ENCODE measurements around the gene PDGFA. TPM values are rescaled to one million over a fixed set of nuclear protein-coding genes. Genes with fewer than 3 reads are reported as not detected.

Gene PDGFA
- total RNA-seq, 4 donors from 2014 or later, result 5.1 to 13.5 (median 8.5) TPM

DNA sequence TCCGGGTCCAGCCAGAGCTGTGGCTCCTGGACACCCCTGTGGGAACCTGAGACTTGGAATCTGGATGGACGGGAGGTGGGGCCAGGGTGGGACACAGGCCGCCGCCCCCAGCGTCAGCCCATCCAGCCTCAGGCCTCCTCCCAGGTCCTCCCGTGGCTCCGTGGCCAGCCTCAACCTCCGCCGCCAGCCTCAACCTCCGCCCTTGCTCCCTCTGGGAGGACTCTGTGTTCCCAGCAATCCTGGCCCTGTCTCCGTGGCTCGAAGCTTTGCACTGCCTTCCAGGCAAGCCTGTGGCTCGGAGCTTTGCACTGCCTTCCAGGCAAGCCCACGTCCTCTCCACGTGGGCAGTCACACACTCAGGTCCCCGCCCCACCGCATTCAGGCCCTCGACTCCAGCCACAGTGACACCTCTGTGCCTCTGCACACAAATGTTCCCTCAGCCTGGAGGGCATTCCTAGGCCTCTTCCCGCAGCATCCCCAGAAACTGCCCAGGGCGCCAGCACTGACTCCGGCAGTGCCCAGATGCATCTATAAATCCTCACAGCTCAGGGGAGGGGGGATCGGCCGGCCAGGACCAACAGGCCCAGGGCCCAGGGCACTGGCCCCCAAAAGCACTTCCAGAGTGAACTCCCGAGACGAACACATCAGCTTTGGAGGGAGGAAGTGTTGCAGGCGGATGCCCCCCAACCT, 44.7 kb upstream of the PDGFA start:
- no peaks in the 10 kb centered on the region for H3K36me3 ChIP-seq
- WGBS, 2 donors, result 95 to 96% methylated on average over 6 to 9 of the region's 26 CpGs
- peaks cover 0 to 8% (median 3%) of the 10 kb centered on the region in 3 donors for H3K4me1 ChIP-seq
- H3K4me3 ChIP-seq, result no peak overlapping the region
- H3K9me3 ChIP-seq, result no peaks in the 10 kb centered on the region
- DNase-seq, result no peak
- TF ChIP-seq POLR2A (IDR thresholded peaks at IDR 0.05), result no peak
- TF ChIP-seq, protein P1, sequence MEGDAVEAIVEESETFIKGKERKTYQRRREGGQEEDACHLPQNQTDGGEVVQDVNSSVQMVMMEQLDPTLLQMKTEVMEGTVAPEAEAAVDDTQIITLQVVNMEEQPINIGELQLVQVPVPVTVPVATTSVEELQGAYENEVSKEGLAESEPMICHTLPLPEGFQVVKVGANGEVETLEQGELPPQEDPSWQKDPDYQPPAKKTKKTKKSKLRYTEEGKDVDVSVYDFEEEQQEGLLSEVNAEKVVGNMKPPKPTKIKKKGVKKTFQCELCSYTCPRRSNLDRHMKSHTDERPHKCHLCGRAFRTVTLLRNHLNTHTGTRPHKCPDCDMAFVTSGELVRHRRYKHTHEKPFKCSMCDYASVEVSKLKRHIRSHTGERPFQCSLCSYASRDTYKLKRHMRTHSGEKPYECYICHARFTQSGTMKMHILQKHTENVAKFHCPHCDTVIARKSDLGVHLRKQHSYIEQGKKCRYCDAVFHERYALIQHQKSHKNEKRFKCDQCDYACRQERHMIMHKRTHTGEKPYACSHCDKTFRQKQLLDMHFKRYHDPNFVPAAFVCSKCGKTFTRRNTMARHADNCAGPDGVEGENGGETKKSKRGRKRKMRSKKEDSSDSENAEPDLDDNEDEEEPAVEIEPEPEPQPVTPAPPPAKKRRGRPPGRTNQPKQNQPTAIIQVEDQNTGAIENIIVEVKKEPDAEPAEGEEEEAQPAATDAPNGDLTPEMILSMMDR (IDR thresholded peaks at IDR 0.05), result no peak
- intact Hi-C loops (cut with DNase I), result no loop called here
- H3K27me3 ChIP-seq, result no peaks in the 10 kb centered on the region
- H3K27ac ChIP-seq, result no peak overlapping the region

DNA sequence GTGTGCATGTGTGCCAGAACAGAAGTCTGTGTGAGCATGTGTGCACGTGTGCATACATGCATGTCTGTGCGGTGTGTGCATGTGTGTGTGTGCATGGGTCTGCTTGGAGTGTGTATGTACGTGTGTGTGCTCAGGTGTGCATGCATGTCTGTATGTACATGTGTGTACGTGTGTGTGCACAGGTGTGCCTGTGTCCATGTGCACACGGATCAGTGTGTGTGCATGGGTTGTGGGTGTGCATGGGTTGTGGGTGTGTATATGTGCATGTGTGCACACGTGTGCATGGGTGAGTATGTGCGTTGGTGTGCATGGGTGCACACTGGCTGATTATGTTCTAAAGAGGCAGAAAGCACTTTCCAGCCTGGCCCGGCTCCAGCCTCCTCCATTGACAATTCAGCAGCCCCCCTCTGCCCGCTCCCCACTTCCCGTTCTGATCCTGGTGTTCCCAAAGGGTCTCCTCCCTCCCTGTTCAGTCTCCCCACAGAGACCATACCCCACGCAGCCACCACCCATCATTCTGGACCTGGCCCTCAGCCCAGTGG, 44.1 kb upstream of the PDGFA start:
- no peak overlapping the region for H3K27ac ChIP-seq
- intact Hi-C loops (cut with DNase I), result no loop called here
- WGBS, 2 donors, result 91 to 93% methylated on average over 10 to 11 of the region's 11 CpGs
- no peaks in the 10 kb centered on the region for H3K9me3 ChIP-seq
- TF ChIP-seq, protein P1 (IDR thresholded peaks at IDR 0.05), result no peak
- no peak for TF ChIP-seq POLR2A (IDR thresholded peaks at IDR 0.05)
- peaks cover 0 to 7% (median 3%) of the 10 kb centered on the region in 3 donors for H3K4me1 ChIP-seq
- H3K36me3 ChIP-seq, result no peaks in the 10 kb centered on the region
- H3K4me3 ChIP-seq, result no peak overlapping the region
- no peak for DNase-seq
- H3K27me3 ChIP-seq, result no peaks in the 10 kb centered on the region

DNA sequence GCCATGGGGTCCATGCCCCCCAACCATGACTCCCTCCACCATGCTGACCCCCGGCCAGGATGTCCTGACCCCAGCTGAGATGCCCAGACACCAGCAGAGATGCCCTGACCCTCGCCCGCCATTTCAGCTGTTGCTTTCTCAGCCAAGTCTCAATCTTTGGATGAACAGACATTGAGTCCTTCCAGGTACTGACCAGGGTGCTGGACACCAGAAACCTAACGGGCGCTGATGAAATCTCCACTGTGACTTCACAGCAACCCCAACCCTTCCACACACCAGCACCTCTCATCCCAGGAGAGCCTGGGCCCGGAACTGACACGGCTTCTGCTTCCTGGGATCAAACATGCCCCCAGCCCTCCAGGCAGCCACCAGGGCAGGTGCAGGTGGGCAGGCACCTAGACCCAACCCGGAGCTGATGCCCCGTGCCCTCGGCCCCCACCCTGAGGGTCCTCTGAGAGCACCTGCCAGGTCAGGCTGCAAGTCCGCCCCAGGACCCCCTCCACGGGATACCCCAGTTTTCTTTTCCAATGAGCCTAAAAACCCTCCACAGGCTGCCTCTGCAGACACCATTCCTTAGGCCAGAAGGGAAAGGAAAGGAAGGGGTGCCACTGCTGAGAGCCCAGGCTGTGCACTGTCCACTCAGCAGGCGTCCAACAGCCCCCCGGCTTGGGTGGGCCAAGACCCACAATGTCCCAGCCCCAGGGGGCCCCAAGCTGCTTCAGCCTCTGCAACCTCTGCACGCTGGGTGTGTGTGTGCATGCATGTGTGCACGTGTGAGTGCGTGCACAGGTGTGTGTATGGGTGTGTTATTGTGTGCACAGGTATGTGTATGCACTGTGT, 43.4 kb upstream of the PDGFA start:
- Histone ChIP-seq H3K27me3 (no peaks in the 10 kb centered on the region), H3K36me3 (no peaks in the 10 kb centered on the region), H3K4me3 (no peak overlapping the region), H3K27ac (no peak overlapping the region), H3K9me3 (no peaks in the 10 kb centered on the region), H3K4me1 (peaks cover 0 to under 1% (median 0%) of the 10 kb centered on the region in 3 donors)
- intact Hi-C loops (cut with DNase I), result no loop called here
- 69 to 88% methylated on average over 4 to 14 of the region's 17 CpGs for WGBS, 2 donors
- DNase-seq, result no peak
- TF ChIP-seq, protein P1 (IDR thresholded peaks at IDR 0.05), result no peak
- no peak for TF ChIP-seq POLR2A (IDR thresholded peaks at IDR 0.05)

DNA sequence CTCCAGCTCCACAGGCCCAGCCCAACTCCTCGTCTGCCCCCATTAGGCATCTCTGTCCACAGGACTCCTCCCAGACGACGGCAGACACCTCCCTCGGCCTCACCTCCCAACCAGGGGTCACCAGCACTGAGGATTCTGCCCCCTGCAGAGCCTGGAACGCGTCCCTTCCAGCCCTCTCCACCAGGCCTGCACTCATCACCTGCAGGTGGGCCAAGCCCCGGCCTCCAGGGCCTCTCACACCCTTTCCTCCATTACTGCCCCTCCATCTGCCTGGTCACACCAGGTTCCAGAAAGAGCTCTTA, 42.7 kb upstream of the PDGFA start:
- 93 to 100% methylated on average over 1 to 7 of the region's 7 CpGs for WGBS, 2 donors
- no peak overlapping the region for H3K27ac ChIP-seq
- no peaks in the 10 kb centered on the region for H3K9me3 ChIP-seq
- no peaks in the 10 kb centered on the region for H3K27me3 ChIP-seq
- H3K4me3 ChIP-seq, result no peak overlapping the region
- intact Hi-C loops (cut with DNase I), result no loop called here
- no peaks in the 10 kb centered on the region for H3K36me3 ChIP-seq
- no peaks in the 10 kb centered on the region for H3K4me1 ChIP-seq
- TF ChIP-seq POLR2A (IDR thresholded peaks at IDR 0.05), result no peak
- TF ChIP-seq, protein P1 (IDR thresholded peaks at IDR 0.05), result no peak
- no peak for DNase-seq

All from esophagus squamous epithelium (tissue), 5 donors.